B cell (primary cell): ENCODE results near the gene PTGDR2.

Experiments
- CTCF ChIP-seq: fragments of 200-600 bp; IDR thresholded peaks from one replicate; pipeline ENCODE4 v1.8.0; 2022; ENCODE audit warnings: antibody characterized with exemption, mild to moderate bottlenecking
- EZH2 ChIP-seq: IDR thresholded peaks from 2 replicates; pipeline ENCODE4 v1.6.1; 2012; ENCODE audit warnings: borderline replicate concordance, low read depth, mild to moderate bottlenecking, moderate library complexity, low read length; ENCODE audit not compliant: insufficient read depth, poor library complexity, severe bottlenecking

GRCh38 chr11:60854847-60855725 lies 664 bp downstream of the PTGDR2 start:
- TF ChIP-seq CTCF (no peak), EZH2 (no peak)
